Mesendoderm (in vitro differentiated cells): Measurements from ENCODE around the gene RECK.

Source experiments
- DNase-seq: peaks from one replicate; pipeline ENCODE4 v3.0.0; 2013
- H2AK5ac ChIP-seq: 2 replicates; pipeline ENCODE4 v1.6.1; 2013; ENCODE audit warnings: low read length, inconsistent platforms
- H2BK120ac ChIP-seq: 2 replicates; pipeline ENCODE4 v1.6.1; 2013; ENCODE audit warnings: low read depth, mild to moderate bottlenecking, low read length, moderate library complexity, mixed read lengths
- H2BK15ac ChIP-seq: replicated peaks from 2 replicates; pipeline ENCODE4 v1.6.1; 2013; ENCODE audit warnings: low read depth, mild to moderate bottlenecking, moderate library complexity
- H2BK5ac ChIP-seq: 2 replicates; pipeline ENCODE4 v1.6.1; 2013; ENCODE audit warnings: low read length, inconsistent platforms
- H3K18ac ChIP-seq: 2 replicates; pipeline ENCODE4 v1.6.1; 2013; ENCODE audit warnings: mild to moderate bottlenecking, low read length, mixed read lengths
- H3K23ac ChIP-seq: one replicate; pipeline ENCODE4 v1.6.1; 2013; ENCODE audit warnings: low read length
- H3K27ac ChIP-seq: 2 replicates; pipeline ENCODE4 v1.5.1; 2013; ENCODE audit warnings: low read depth, mild to moderate bottlenecking, inconsistent platforms, low read length, moderate library complexity
- H3K27me3 ChIP-seq: 2 replicates; pipeline ENCODE4 v1.6.1; 2013; ENCODE audit warnings: low read length, control low read depth, mild to moderate bottlenecking, inconsistent platforms; ENCODE audit not compliant: insufficient read depth, poor library complexity
- H3K36me3 ChIP-seq: 2 replicates; pipeline ENCODE4 v1.6.1; 2013; ENCODE audit warnings: low read length, inconsistent platforms; ENCODE audit not compliant: control insufficient read depth, insufficient read depth
- H3K4ac ChIP-seq: one replicate; pipeline ENCODE4 v1.6.1; 2013; ENCODE audit warnings: low read depth, mild to moderate bottlenecking, low read length, moderate library complexity
- H3K4me1 ChIP-seq: 2 replicates; pipeline ENCODE4 v1.6.1; 2013; ENCODE audit warnings: low read depth, low read length, inconsistent platforms; ENCODE audit not compliant: control insufficient read depth
- H3K4me2 ChIP-seq: 2 replicates; pipeline ENCODE4 v1.6.1; 2013; ENCODE audit warnings: low read length
- H3K4me3 ChIP-seq: 2 replicates; pipeline ENCODE4 v1.5.1; 2013; ENCODE audit warnings: mild to moderate bottlenecking, low read length
- H3K56ac ChIP-seq: one replicate; pipeline ENCODE4 v1.6.1; 2013; ENCODE audit warnings: low read length
- H3K79me1 ChIP-seq: 2 replicates; pipeline ENCODE4 v1.6.1; 2013; ENCODE audit warnings: low read length, inconsistent platforms
- H3K79me2 ChIP-seq: 2 replicates; pipeline ENCODE4 v1.6.1; 2013; ENCODE audit warnings: mild to moderate bottlenecking, low read length; ENCODE audit not compliant: control insufficient read depth, insufficient read depth
- H3K9ac ChIP-seq: 2 replicates; pipeline ENCODE4 v1.6.1; 2013; ENCODE audit warnings: low read length, inconsistent platforms
- H4K5ac ChIP-seq: one replicate; pipeline ENCODE4 v1.6.1; 2013; ENCODE audit warnings: low read length
- H4K8ac ChIP-seq: one replicate; pipeline ENCODE4 v1.6.1; 2013; ENCODE audit warnings: low read depth, mild to moderate bottlenecking, control low read depth, low read length, moderate library complexity
- WGBS: extraction: QIAGEN DNeasy Blood & Tissue Kit; methylation state at CpG from one replicate; pipeline ENCODE4 v1.1.7; 2013; ENCODE audit warnings: low lambda C conversion rate, missing lambda C conversion rate; ENCODE audit not compliant: insufficient coverage; ENCODE audit errors: extremely low coverage; 5-methylcytosine and 5-hydroxymethylcytosine counted together

Gene RECK

DNA sequence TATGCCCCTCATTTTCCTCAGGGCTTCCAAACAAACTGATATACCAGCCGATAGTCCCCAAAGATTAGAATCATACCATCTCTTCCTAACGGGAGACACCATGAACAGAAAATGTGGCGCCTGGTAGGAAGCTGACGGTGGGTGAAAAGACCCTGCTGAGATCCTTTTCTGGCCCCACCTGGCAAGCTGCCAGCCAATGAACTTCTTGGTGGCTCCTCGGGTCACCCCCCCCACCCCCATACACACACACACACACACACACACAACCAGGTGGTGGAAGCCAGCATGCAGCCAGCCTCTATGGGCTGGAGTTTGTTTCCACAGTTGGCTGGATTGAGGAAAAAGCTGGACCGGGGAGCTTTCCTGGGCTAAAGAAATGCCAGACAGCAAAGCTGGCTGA is 127.7 kb downstream of the RECK start:
- Histone ChIP-seq H3K18ac (no peak overlapping the region), H2BK120ac (peak overlapping the region; percentile 35), H4K8ac (no peak overlapping the region), H3K27me3 (no peaks in the 10 kb centered on the region), H3K4me1 (peaks cover 18% of the 10 kb centered on the region), H3K79me1 (no peaks in the 10 kb centered on the region), H3K36me3 (no peaks in the 10 kb centered on the region), H3K56ac (no peak overlapping the region), H4K5ac (no peak overlapping the region), H3K4me3 (no peak overlapping the region), H3K4ac (no peak overlapping the region), H2BK15ac (no peak overlapping the region), H2AK5ac (no peak overlapping the region), H3K4me2 (no peak overlapping the region), H3K79me2 (no peaks in the 10 kb centered on the region), H3K23ac (no peak overlapping the region), H3K9ac (peak overlapping the region; percentile 10), H3K27ac (peak overlapping the region; percentile 37), H2BK5ac (no peak overlapping the region)
- WGBS, result no CpG with 5 or more reads among the region's 6 CpGs
- peak; percentile 19 for DNase-seq

DNA sequence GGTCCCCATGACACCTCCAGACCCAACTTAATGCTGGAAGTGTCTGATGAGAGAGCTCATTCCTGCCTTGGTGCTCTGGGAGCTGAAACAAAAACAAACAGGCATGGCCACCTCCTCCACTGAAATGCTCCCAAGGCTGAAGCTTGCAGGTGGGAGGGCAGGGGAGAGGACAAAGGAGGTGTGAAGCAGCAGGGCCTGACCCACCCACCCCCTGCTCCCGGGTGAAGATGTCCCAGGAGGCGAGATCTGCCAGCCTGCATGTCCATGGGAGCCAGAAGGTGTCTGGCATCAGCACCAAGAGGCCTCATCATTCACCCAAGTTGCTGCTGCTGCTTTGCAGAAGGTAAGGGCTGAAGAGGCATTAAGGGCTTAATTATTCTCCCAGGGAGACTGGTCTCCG is 128.3 kb downstream of the RECK start:
- H3K27ac ChIP-seq, result no peak overlapping the region
- no CpG with 5 or more reads among the region's 3 CpGs for WGBS

DNA sequence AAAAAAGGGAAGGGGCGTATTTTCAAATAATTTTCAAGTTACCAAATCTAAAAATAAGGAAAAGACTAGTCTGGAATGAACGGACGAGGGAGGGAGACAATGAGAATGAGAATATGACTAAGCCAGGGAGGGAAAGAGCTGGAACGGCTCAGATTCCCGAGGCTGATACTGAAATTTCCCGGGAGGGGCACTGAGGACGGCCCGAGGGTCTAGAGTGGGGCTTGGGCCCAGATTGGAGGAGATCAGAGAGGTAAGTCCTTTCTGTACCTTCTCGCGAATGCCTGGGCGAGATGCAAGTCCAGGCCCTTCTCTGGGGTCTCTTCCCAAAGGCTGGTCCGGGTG is 129.1 kb downstream of the RECK start:
- Histone ChIP-seq H4K5ac (no peak overlapping the region), H3K18ac (peak overlapping the region; percentile 24), H3K36me3 (no peaks in the 10 kb centered on the region), H2BK15ac (no peak overlapping the region), H3K56ac (no peak overlapping the region), H3K4me2 (no peak overlapping the region), H3K79me1 (no peaks in the 10 kb centered on the region), H3K23ac (no peak overlapping the region), H3K27ac (no peak overlapping the region), H3K4me1 (peaks cover 18% of the 10 kb centered on the region), H3K4ac (peak overlapping the region; percentile 82), H3K27me3 (no peaks in the 10 kb centered on the region), H4K8ac (no peak overlapping the region), H3K9ac (no peak overlapping the region), H2AK5ac (no peak overlapping the region), H2BK5ac (no peak overlapping the region), H3K79me2 (no peaks in the 10 kb centered on the region), H3K4me3 (no peak overlapping the region), H2BK120ac (no peak overlapping the region)
- peak; percentile 46 for DNase-seq
- no CpG with 5 or more reads among the region's 12 CpGs for WGBS

More for the DNA sequence above, 128.3 kb downstream of the RECK start:
- peaks cover 18% of the 10 kb centered on the region for H3K4me1 ChIP-seq
- no peak overlapping the region for H2BK120ac ChIP-seq
- no peaks in the 10 kb centered on the region for H3K79me1 ChIP-seq
- no peak overlapping the region for H2AK5ac ChIP-seq
- H2BK5ac ChIP-seq, result no peak overlapping the region
- no peak overlapping the region for H3K4ac ChIP-seq
- H3K18ac ChIP-seq, result no peak overlapping the region
- no peak overlapping the region for H3K4me2 ChIP-seq
- peak overlapping the region; percentile 10 for H3K9ac ChIP-seq
- H2BK15ac ChIP-seq, result no peak overlapping the region
- H3K56ac ChIP-seq, result peak overlapping the region; percentile 54
- H3K36me3 ChIP-seq, result no peaks in the 10 kb centered on the region
- H4K5ac ChIP-seq, result no peak overlapping the region
- DNase-seq, result peak; percentile 60
- H3K4me3 ChIP-seq, result no peak overlapping the region
- H3K23ac ChIP-seq, result peak overlapping the region; percentile 80
- no peaks in the 10 kb centered on the region for H3K79me2 ChIP-seq
- no peaks in the 10 kb centered on the region for H3K27me3 ChIP-seq
- no peak overlapping the region for H4K8ac ChIP-seq

DNA sequence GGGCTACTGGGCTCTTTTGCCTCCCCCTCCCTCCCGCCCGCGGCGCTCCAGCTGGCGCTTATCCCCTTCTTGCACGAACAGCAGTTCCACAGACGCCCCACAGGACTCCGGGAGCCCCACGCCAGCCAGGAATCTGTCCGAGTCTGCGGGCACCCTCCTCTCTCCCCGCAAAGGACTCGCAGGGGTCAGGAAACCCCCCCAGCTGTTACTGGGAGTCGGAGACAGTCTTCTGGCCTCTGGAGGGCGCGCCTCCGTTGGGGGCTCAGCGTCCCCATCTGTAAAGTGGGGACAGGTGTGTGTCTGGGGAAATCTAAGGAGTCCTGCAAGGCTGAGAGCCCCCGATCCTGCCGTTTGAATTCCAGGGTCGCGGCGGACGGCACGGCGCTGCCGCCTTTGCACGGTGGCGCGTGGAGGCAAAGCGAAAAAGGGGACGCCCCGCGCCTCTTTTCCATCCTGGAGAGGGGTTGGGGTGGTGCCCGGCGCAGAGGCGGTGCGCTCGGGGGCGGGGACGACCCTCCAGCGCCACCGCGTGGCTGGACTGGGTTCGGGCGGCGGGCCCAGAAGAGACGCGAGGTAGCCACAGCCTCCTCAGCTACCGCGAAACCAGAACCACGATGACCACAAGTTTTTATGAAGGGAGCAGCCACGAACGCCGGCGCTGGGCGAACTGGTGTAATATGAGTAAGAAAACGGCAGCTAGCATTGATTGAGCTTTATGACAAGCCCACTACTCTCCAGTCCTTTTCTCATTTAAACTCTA is 129.6 kb downstream of the RECK start:
- peak overlapping the region; percentile 82 for H3K4ac ChIP-seq
- H3K4me1 ChIP-seq, result peaks cover 18% of the 10 kb centered on the region
- WGBS, result no CpG with 5 or more reads among the region's 58 CpGs
- H3K79me1 ChIP-seq, result no peaks in the 10 kb centered on the region
- H3K27me3 ChIP-seq, result no peaks in the 10 kb centered on the region
- no peak overlapping the region for H4K8ac ChIP-seq
- H2BK5ac ChIP-seq, result no peak overlapping the region
- no peak overlapping the region for H3K23ac ChIP-seq
- peak overlapping the region; percentile 32 for H3K9ac ChIP-seq
- no peaks in the 10 kb centered on the region for H3K79me2 ChIP-seq
- no peak overlapping the region for H3K27ac ChIP-seq
- no peak overlapping the region for H2BK120ac ChIP-seq
- H4K5ac ChIP-seq, result no peak overlapping the region
- peak overlapping the region; percentile 62 for H3K4me2 ChIP-seq
- H3K18ac ChIP-seq, result peak overlapping the region; percentile 24
- H3K56ac ChIP-seq, result peak overlapping the region; percentile 78
- H3K36me3 ChIP-seq, result no peaks in the 10 kb centered on the region
- H2BK15ac ChIP-seq, result no peak overlapping the region
- H3K4me3 ChIP-seq, result no peak overlapping the region
- DNase-seq, result peak; percentile 83
- no peak overlapping the region for H2AK5ac ChIP-seq

DNA sequence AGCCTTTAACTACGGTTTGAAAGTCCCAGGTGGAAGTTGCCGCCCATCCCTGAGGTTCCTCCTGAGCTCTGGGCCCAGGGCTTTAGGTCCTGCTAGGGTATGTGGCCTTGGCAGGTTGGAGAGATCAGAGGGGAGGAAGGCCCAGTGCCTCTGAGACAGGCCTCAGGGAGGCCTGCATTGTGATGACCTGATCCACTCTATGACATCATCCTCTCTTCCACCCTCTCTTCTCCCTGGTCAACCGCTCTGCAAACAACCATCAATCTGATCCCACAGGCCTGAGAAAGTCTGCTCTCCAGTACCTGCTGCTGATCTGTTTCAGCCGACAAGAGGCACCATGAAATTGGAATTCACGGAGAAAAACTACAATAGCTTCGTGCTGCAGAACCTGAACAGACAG is 132.5 kb downstream of the RECK start, which contains the start of gene CCIN:
Gene CCIN (plus strand): TSS at position 223 of the 400 bp plus-strand sequence. CDS start 115 bp downstream, at position 338.
- Histone ChIP-seq H2BK5ac (no peak within 1 kb of the TSS), H3K9ac (no peak within 1 kb of the TSS), H3K56ac (no peak within 1 kb of the TSS), H2BK15ac (no peak within 1 kb of the TSS), H3K27ac (no peak within 1 kb of the TSS), H3K4me3 (no peak within 1 kb of the TSS), H4K8ac (no peak within 1 kb of the TSS), H3K4me1 (peaks cover 9% of the 10 kb centered on the region), H3K27me3 (no peaks in the 10 kb centered on the region), H2BK120ac (no peak within 1 kb of the TSS), H3K79me2 (no peaks in the 10 kb centered on the region), H2AK5ac (no peak within 1 kb of the TSS), H4K5ac (no peak within 1 kb of the TSS), H3K36me3 (no peaks in the 10 kb centered on the region), H3K23ac (no peak within 1 kb of the TSS), H3K4me2 (no peak within 1 kb of the TSS), H3K4ac (no peak within 1 kb of the TSS), H3K79me1 (no peaks in the 10 kb centered on the region), H3K18ac (no peak within 1 kb of the TSS)
- peak; percentile 19 for DNase-seq
- WGBS, result no CpG with 5 or more reads among the region's 6 CpGs

DNA sequence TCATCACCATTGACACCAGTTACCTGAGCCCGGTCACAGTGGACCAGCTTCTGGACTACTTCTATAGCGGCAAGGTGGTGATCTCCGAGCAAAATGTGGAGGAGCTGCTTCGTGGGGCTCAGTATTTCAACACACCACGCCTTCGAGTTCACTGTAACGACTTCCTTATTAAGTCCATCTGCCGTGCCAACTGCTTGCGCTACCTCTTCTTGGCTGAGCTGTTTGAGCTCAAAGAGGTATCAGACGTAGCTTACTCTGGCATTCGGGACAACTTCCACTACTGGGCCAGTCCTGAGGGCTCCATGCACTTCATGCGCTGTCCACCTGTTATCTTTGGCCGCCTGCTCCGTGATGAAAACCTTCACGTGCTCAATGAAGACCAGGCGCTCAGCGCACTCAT is 133.0 kb downstream of the RECK start:
- Histone ChIP-seq H3K27ac (no peak overlapping the region), H3K4ac (no peak overlapping the region), H3K4me1 (peaks cover 6% of the 10 kb centered on the region), H3K27me3 (no peaks in the 10 kb centered on the region), H2BK15ac (no peak overlapping the region), H2AK5ac (no peak overlapping the region), H3K4me3 (no peak overlapping the region), H3K23ac (no peak overlapping the region), H3K36me3 (no peaks in the 10 kb centered on the region), H3K4me2 (no peak overlapping the region), H4K5ac (no peak overlapping the region), H3K56ac (no peak overlapping the region), H2BK5ac (no peak overlapping the region), H3K18ac (no peak overlapping the region), H3K79me1 (no peaks in the 10 kb centered on the region), H3K9ac (no peak overlapping the region), H3K79me2 (no peaks in the 10 kb centered on the region), H4K8ac (no peak overlapping the region), H2BK120ac (no peak overlapping the region)
- no peak for DNase-seq
- no CpG with 5 or more reads among the region's 17 CpGs for WGBS
